C1 segment of cervical spinal cord (tissue), 14 donors: ENCODE data around the gene RTP5.
A peak's percentile ranks its signal among the peaks of the same experiment; 100 is the strongest.
"Not testable (repeated sequence)": the region's sequence is repeated elsewhere in the genome, so short reads cannot be mapped to it uniquely, and the experiment has no call there.

ENCODE experiments used
- DNase-seq, 14 donors: peaks; one replicate each; lab custom pipeline; 2025; lab: John Stamatoyannopoulos, UW

The RTP5 gene

DNA sequence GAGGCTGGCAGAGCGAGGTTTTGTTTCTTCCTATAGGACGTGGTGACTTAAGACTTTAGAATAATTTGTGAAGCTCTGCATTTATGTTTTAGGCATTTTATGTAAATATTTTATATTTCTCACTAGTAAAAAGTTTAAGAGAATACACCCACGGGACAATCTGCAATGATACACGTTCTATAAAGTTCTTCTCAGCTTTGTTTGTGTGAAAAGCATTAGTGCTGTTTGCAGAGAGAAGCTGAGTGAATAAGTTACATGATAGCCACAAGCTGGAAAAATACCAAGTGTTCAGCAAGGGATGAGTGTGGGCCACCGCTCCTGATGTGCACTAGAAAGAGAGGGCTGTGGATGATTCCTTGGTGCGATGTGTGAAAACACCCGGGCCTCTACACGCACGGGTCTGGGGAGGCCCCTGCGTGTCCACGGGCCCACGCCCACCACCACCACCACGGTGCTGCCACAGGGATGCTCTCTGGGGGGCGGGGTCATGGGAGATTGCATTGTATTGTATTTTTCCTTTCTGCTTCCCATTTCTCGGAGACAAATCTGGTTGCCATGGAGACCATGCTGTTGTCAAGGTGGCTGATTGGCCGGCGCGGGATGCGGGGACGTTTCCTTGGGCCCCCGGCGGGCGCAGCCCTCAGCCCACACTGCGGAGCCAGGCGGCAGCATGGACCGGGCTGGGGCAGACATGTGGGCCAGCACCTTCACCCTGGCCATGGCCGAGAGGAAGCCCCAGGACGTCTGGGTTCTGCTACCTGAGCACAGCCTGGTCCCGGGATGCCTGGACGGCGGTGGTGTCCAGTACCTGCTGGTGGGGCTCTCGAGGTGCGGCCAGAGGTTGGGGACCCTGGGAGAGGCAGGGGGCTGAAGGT lies at the start of gene RTP5:
Gene RTP5 (plus strand): TSS at position 643 of the 875 bp plus-strand sequence. CDS start 28 bp downstream, at position 671.
- DNase-seq, result no peak

DNA sequence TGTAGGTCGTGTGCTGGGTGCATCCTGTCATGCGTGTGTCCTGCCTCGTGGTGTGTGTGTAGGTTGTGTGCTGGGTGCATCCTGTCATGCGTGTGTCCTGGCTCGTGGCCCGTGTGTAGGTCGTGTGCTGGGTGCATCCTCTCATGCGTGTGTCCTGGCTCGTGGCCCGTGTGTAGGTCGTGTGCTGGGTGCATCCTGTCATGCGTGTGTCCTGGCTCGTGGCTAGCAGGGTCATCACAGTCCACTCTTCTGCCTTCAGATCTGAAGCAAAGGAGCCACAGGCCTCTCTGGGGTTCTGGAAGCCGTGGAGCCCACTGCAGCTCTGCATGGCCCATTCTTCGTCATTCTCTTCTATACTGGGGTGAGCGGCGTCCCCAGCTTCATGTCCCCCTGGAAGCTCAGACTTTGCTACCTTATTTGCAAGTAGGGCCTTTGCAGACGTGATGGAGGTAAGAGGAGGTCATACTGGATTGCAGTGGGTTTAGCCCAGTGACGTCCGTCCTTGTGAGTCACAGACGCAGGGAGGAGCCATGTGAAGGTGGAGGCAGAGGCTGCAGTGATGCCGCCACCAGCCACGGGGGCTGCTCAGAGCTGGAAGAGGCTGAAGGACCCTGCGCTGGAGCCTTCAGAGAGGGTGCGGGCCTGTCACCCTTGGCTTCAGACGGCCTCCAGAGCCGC lies 49.4 kb upstream of the RTP5 start:
- DNase-seq, result not testable (repeated sequence)

GRCh38 chr2:241820625-241821384 lies 48.7 kb upstream of the RTP5 start:
- no peak for DNase-seq

DNA sequence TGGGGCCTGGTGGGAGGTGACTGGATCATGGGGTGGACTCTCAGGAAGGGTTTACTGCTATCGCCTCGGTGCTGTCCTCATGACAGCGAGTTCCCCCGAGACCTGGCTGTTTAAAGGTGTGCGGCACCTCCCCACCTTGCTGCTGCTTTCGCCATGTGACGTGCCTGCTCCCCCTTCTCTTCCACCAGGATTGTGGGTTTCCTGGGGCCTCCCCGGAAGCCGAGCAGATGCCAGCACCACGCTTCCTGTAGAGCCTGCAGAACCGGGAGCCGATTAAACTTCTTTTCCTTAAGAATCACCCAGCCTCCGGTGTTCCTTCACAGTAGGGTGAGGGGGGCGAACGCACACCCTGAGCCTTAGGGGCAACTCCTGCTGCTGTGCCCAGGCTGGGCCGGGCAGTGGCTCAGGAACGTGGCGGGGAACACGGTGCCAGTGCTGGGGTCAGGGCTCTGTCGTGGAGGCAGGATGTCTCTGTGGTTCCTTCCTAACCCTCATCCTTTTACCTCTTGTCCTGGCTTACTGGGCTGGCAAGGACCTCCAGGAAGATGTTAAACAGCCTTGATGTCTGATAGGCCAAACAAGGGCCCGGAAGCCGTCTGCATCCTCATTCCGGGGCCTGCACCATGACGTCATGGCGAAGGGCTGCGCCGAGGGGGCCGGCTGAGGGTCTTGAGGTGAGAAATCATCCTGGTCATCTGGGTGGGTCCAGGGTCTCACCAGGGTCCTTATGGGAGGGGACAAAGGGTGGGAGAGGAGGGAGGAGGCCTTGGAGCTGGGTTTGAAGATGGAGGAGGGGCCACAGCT lies 47.9 kb upstream of the RTP5 start:
- no peak for DNase-seq

GRCh38 chr2:241822264-241822623 lies 47.3 kb upstream of the RTP5 start:
- no peak for DNase-seq

GRCh38 chr2:241823531-241824437 lies 45.7 kb upstream of the RTP5 start:
- not testable (repeated sequence) for DNase-seq

GRCh38 chr2:241827394-241827793 lies 42.1 kb upstream of the RTP5 start:
- DNase-seq, result no peak

GRCh38 chr2:241833101-241833663 lies 36.3 kb upstream of the RTP5 start:
- no peak for DNase-seq

GRCh38 chr2:241833756-241834526 lies 35.6 kb upstream of the RTP5 start:
- not testable (repeated sequence) for DNase-seq

- DNase-seq, result no peak
These were observed 34.9 kb upstream of the RTP5 start for GRCh38 chr2:241834527-241835210.

DNA sequence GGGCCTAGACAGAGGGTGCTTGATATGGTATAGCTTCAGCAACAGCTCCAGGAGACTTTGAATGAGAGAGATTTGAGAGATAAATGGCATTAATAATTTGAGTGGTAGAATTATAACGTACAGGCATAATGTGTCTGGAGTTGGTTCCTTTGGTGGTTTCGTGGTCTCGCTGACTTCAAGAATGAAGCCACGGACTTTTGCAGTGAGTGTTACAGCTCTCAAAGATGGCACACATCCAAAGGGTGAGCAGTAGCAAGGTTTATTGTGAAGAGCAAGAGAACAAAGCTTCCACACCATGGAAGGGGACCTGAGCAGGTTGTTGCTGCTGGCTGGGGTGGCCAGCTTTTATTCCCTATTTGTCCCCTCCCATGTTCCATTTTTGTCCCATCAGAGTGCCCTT lies 33.9 kb upstream of the RTP5 start:
- no peak for DNase-seq

GRCh38 chr2:241836292-241836691 lies 33.2 kb upstream of the RTP5 start:
- no peak for DNase-seq

DNA sequence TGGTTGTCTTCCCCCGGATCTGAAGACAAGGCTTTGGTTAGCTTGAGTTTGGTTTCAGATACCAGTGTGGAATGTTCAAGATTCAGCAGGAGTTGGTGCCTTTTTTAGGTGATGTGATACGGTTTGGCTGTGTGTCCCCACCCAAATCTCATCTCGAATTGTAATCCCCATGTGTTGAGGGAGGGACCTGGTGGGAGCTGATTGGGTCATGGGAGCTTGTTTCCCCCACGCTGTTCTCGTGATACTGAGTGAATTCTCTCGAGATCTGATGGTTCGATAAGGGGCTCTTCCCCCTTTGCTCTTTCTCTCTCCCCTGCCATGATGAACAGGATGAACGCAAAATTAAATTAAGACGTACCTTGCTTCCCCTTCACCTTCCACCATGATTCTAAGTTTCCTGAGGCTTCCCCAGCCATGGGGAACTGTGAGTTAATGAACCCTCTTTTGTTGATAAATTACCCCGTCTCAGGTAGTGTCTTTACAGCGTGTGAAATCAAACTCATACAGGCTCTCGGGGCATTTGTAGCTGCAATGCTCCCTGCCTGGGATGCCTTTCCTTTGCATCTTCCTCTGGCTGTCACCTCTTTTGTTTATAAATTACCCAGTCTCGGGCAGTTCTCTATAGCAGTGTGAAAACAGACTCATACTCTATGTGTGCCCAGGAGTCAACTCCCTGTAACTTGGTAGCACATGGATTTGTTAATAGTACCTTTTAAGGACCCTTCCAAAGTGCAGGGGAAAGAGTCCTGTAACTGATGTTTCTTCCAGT lies 32.1 kb upstream of the RTP5 start:
- no peak for DNase-seq

DNA sequence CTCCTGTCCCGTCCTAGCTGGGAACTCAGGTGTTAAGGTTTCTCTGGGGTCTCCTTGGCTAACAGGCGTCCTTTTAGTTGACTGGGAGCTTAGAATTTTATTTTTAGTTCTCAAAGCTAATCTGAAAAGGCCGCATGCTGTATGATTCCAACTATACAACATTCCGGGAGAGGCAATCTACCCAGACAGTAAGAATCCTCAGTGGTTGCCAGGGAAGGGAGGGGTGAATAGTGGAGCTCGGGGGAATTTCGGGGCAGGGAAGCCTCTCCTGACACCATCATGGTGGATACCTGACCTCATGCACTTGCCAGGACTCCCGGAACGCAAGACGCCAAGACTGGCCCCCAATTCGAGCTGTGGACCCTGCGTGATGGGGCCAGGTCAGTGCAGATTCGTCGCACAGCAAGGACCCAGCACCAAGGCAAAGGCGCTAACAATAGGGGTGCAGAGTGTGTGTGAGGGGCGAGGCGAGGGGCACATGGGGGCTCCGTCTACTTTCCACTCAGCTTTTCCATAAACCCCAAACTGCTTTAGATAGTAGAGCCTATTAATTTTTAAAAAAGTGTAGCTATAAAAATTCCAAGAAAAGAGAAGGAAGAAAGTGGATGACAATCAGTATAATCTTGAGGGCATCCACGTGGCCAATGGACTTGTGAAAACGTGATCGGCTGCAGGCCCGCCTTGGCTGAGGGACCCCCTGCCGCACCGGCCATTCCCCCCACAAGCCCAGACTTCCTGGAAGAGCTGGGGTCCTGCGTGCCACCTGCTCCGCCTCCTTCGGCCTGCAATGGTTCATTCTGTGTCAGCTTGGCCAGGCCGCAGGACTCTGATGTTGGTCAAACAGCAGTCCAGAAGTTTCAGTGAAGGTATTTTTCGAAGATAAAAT lies 28.1 kb upstream of the RTP5 start:
- DNase-seq, result no peak

- no peak for DNase-seq
These were observed 27.5 kb upstream of the RTP5 start for GRCh38 chr2:241842067-241842415.

DNA sequence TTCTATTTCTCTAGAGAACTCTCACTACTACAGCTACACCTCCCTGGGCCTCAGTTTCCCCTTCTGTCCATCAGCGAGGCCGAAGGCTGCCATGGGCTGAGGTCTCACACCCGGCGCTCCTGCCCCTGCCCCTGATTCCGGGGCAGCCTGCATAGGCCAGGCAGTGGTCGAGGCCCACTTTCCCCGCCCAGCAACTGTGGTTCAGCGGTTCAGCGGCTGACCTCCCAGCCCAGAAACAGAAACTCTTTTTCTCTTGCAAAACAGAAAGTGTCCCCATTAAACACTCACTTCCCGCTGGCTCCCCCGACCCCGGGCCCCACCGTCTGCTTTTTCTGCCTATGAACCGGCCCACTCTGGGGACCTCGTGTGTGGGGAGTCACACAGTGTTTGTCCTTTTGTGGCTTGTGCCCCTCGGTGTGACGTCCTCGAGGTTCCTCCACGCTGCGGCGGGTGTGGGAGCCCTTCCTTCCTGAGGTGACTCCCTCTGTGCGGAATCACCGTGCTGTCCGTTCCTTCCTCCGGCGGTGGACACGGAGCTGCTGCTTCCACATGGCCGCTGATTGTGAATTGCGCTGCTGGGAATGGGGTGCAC lies 26.8 kb upstream of the RTP5 start:
- DNase-seq, result peak in 5 of 14 donors; percentile 15 to 59 (median 46)
